SK-N-MC (cell line): Measurements from ENCODE around the gene NARF.

ENCODE experiments used
- EZH2 ChIP-seq: fragments of 200-600 bp; sonication (generic); IDR thresholded peaks from one replicate; pipeline ENCODE4 v1.6.1; 2017; ENCODE audit warnings: antibody characterized with exemption
- POLR2AphosphoS5 ChIP-seq: IDR thresholded peaks from 2 replicates; pipeline ENCODE4 v1.6.1; 2012; ENCODE audit warnings: mild to moderate bottlenecking, low read depth, low read length, borderline replicate concordance

- no peak for TF ChIP-seq POLR2AphosphoS5
- TF ChIP-seq EZH2: no peak
These were observed 30.0 kb upstream of the NARF start for GRCh38 chr17:82428546-82428945.
